ENCODE data around the gene TGM3. TPM values are rescaled to one million over a fixed set of nuclear protein-coding genes. Genes with fewer than 3 reads are reported as not detected.

Gene TGM3
- total and polyA plus RNA-seq, 2 experiments from 2014 or later, result 0.08 TPM; not detected in 1

- ATAC-seq (no peak), DNase-seq (ENCODE audit: low spot score) (no peak)
- H3K4me2 ChIP-seq, result no peak overlapping the region
- Mint-ChIP-seq H3K27ac (no peak overlapping the region), H3K36me3 (ENCODE audit: low read depth) (no peaks in the 10 kb centered on the region; the same call in 2 of the 3 replicates), H3K4me3 (no peak overlapping the region), H3K9me3 (peaks cover 23% of the 10 kb centered on the region), H3K4me1 (peaks cover 6% of the 10 kb centered on the region; the same call in 2 of the 3 replicates), H3K27me3 (ENCODE audit: insufficient read depth, low read depth, poor library complexity) (no peaks in the 10 kb centered on the region)
- H3K36me3 ChIP-seq (ENCODE audit: insufficient read depth), result no peaks in the 10 kb centered on the region
- H4K20me1 ChIP-seq (replicated peaks; ENCODE audit: insufficient read depth), result no peaks in the 10 kb centered on the region
- no peaks in the 10 kb centered on the region for H3K4me1 ChIP-seq (ENCODE audit: insufficient read depth)
- H2AFZ ChIP-seq, result 0 out of 2 replicates have a peak overlapping the region, but pooled peaks have one; percentile 40
- H3F3A ChIP-seq (replicated peaks; ENCODE audit: low read depth), result no peaks in the 10 kb centered on the region
- H3K79me2 ChIP-seq (replicated peaks; ENCODE audit: insufficient read depth), result no peaks in the 10 kb centered on the region
- no peak overlapping the region for H3K4me3 ChIP-seq
- H3K9me2 ChIP-seq (ENCODE audit: insufficient read depth), result 0 out of 2 replicates have a peak, but pooled peaks cover 3% of the 10 kb centered on the region
- H3K27me3 ChIP-seq (ENCODE audit: insufficient read depth), result no peaks in the 10 kb centered on the region
- TF ChIP-seq NANOG (IDR thresholded peaks at IDR 0.05; ENCODE audit: borderline replicate concordance), result no peak
- no peak for TF ChIP-seq JUNB (IDR thresholded peaks at IDR 0.05; ENCODE audit: unreplicated experiment)
- TF ChIP-seq POLR2AphosphoS5 (IDR thresholded peaks at IDR 0.05; ENCODE audit: low read depth), result no peak
- TF ChIP-seq, protein P1, sequence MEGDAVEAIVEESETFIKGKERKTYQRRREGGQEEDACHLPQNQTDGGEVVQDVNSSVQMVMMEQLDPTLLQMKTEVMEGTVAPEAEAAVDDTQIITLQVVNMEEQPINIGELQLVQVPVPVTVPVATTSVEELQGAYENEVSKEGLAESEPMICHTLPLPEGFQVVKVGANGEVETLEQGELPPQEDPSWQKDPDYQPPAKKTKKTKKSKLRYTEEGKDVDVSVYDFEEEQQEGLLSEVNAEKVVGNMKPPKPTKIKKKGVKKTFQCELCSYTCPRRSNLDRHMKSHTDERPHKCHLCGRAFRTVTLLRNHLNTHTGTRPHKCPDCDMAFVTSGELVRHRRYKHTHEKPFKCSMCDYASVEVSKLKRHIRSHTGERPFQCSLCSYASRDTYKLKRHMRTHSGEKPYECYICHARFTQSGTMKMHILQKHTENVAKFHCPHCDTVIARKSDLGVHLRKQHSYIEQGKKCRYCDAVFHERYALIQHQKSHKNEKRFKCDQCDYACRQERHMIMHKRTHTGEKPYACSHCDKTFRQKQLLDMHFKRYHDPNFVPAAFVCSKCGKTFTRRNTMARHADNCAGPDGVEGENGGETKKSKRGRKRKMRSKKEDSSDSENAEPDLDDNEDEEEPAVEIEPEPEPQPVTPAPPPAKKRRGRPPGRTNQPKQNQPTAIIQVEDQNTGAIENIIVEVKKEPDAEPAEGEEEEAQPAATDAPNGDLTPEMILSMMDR (conservative IDR thresholded peaks at IDR 0.05; ENCODE audit: low read depth in 2 of 2), result no peak
- no peak for TF ChIP-seq ZNF114 (CRISPR knock-in tag; IDR thresholded peaks at IDR 0.05)
- TF ChIP-seq, protein P2, sequence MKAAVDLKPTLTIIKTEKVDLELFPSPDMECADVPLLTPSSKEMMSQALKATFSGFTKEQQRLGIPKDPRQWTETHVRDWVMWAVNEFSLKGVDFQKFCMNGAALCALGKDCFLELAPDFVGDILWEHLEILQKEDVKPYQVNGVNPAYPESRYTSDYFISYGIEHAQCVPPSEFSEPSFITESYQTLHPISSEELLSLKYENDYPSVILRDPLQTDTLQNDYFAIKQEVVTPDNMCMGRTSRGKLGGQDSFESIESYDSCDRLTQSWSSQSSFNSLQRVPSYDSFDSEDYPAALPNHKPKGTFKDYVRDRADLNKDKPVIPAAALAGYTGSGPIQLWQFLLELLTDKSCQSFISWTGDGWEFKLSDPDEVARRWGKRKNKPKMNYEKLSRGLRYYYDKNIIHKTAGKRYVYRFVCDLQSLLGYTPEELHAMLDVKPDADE (IDR thresholded peaks at IDR 0.05), result no peak
- TF ChIP-seq EZH2 (IDR thresholded peaks at IDR 0.05; ENCODE audit: low read depth, unreplicated experiment), result no peak
- TF ChIP-seq ZNF462 (CRISPR knock-in tag; IDR thresholded peaks at IDR 0.05), result no peak
- H3K27ac ChIP-seq (ENCODE audit: low read depth), result no peak overlapping the region
These were observed 68.2 kb downstream of the TGM3 start for GRCh38 chr20:2364044-2364443.
